ENCODE measurements around the gene KRTAP10-8.

DNA sequence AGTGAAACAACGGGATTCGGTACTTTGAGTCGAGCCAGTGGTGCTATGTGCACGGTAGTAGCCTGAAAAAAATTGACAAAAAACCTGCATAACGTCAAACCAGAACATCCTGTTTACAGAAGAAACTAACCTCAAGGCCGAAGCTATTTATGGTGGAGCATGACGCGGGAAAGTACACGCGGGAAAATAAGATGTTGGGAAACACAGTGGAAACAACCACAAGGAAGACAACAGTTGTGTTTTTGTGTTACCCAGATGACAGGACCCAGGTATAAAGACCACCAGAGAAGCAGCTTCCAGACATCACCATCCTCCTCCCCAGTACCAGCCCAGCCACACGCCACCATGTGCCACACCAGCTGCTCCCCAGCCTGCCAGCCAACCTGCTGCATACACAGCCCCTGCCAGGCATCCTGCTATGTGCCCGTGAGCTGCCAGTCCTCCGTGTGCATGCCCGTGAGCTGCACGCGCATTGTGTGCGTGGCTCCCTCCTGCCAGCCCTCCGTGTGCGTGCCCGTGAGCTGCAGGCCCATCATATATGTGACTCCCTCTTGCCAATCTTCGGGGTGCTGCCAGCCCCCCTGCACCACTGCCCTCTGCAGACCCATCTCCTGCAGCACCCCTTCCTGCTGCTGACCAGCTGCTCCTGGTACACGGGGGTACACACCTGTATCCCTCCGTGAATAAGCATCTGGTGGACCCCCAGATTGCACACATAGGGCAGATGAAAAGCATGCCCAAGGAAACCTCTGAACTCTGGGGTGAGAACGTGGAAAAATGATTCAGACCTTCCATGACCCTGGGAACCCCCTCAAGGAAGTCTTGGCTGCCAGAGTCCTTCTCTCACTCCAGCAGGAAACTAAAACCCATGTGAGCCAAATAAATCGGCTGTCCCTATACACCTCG, 46.0 kb downstream of the KRTAP10-8 start, which contains the start of gene KRTAP12-3:
- TF ChIP-seq, protein P1, sequence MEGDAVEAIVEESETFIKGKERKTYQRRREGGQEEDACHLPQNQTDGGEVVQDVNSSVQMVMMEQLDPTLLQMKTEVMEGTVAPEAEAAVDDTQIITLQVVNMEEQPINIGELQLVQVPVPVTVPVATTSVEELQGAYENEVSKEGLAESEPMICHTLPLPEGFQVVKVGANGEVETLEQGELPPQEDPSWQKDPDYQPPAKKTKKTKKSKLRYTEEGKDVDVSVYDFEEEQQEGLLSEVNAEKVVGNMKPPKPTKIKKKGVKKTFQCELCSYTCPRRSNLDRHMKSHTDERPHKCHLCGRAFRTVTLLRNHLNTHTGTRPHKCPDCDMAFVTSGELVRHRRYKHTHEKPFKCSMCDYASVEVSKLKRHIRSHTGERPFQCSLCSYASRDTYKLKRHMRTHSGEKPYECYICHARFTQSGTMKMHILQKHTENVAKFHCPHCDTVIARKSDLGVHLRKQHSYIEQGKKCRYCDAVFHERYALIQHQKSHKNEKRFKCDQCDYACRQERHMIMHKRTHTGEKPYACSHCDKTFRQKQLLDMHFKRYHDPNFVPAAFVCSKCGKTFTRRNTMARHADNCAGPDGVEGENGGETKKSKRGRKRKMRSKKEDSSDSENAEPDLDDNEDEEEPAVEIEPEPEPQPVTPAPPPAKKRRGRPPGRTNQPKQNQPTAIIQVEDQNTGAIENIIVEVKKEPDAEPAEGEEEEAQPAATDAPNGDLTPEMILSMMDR (IDR thresholded peaks at IDR 0.05): no peak
- no peak for TF ChIP-seq POLR2A (IDR thresholded peaks at IDR 0.05)
